ENCODE measurements around the gene DLX6. TPM values are rescaled to one million over a fixed set of nuclear protein-coding genes. Genes with fewer than 3 reads are reported as not detected.

The DLX6 gene
- total RNA-seq, 1 donor from 2014 or later: 0.38 TPM

- H3K36me3 Mint-ChIP-seq (ENCODE audit: insufficient read depth): no peaks in the 10 kb centered on the region
- H3K4me1 Mint-ChIP-seq (ENCODE audit: low read depth): no peaks in the 10 kb centered on the region
- H3K27ac Mint-ChIP-seq: no peak overlapping the region
- no peak for DNase-seq (ENCODE audit: low spot score, unreplicated experiment)
- no peaks in the 10 kb centered on the region for H3K9me3 Mint-ChIP-seq (ENCODE audit: low read depth)
- TF ChIP-seq, protein P1, sequence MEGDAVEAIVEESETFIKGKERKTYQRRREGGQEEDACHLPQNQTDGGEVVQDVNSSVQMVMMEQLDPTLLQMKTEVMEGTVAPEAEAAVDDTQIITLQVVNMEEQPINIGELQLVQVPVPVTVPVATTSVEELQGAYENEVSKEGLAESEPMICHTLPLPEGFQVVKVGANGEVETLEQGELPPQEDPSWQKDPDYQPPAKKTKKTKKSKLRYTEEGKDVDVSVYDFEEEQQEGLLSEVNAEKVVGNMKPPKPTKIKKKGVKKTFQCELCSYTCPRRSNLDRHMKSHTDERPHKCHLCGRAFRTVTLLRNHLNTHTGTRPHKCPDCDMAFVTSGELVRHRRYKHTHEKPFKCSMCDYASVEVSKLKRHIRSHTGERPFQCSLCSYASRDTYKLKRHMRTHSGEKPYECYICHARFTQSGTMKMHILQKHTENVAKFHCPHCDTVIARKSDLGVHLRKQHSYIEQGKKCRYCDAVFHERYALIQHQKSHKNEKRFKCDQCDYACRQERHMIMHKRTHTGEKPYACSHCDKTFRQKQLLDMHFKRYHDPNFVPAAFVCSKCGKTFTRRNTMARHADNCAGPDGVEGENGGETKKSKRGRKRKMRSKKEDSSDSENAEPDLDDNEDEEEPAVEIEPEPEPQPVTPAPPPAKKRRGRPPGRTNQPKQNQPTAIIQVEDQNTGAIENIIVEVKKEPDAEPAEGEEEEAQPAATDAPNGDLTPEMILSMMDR (IDR thresholded peaks at IDR 0.05; ENCODE audit: unreplicated experiment): no peak
- peaks cover 34% of the 10 kb centered on the region for H3K27me3 Mint-ChIP-seq
- no peak overlapping the region for H3K4me3 Mint-ChIP-seq (ENCODE audit: low read depth)
These were observed 31.4 kb upstream of the DLX6 start for GRCh38 chr7:96973986-96974385.

GRCh38 chr7:96976106-96976505, 29.2 kb upstream of the DLX6 start:
- Mint-ChIP-seq H3K36me3 (ENCODE audit: insufficient read depth) (no peaks in the 10 kb centered on the region), H3K27me3 (peaks cover 29% of the 10 kb centered on the region), H3K27ac (no peak overlapping the region), H3K9me3 (ENCODE audit: low read depth) (no peaks in the 10 kb centered on the region), H3K4me1 (ENCODE audit: low read depth) (no peaks in the 10 kb centered on the region), H3K4me3 (ENCODE audit: low read depth) (no peak overlapping the region)
- TF ChIP-seq, protein P1 (IDR thresholded peaks at IDR 0.05; ENCODE audit: unreplicated experiment): no peak
- no peak for DNase-seq (ENCODE audit: low spot score, unreplicated experiment)

- Mint-ChIP-seq H3K36me3 (ENCODE audit: insufficient read depth) (no peaks in the 10 kb centered on the region), H3K9me3 (ENCODE audit: low read depth) (no peaks in the 10 kb centered on the region), H3K27me3 (peaks cover 33% of the 10 kb centered on the region)
These were observed 27.9 kb upstream of the DLX6 start for GRCh38 chr7:96977445-96977844.

GRCh38 chr7:96979551-96980276, 25.6 kb upstream of the DLX6 start:
- H3K4me3 Mint-ChIP-seq (ENCODE audit: low read depth): no peak overlapping the region
- no peaks in the 10 kb centered on the region for H3K36me3 Mint-ChIP-seq (ENCODE audit: insufficient read depth)
- no peak for DNase-seq (ENCODE audit: low spot score, unreplicated experiment)
- H3K27ac Mint-ChIP-seq: no peak overlapping the region
- no peaks in the 10 kb centered on the region for H3K4me1 Mint-ChIP-seq (ENCODE audit: low read depth)
- H3K9me3 Mint-ChIP-seq (ENCODE audit: low read depth): no peaks in the 10 kb centered on the region
- peaks cover 31% of the 10 kb centered on the region for H3K27me3 Mint-ChIP-seq
- TF ChIP-seq, protein P1 (IDR thresholded peaks at IDR 0.05; ENCODE audit: unreplicated experiment): no peak

More at GRCh38 chr7:96977445-96977844, 27.9 kb upstream of the DLX6 start:
- H3K4me3 Mint-ChIP-seq (ENCODE audit: low read depth): no peak overlapping the region
- DNase-seq (ENCODE audit: low spot score, unreplicated experiment): no peak
- TF ChIP-seq, protein P1 (IDR thresholded peaks at IDR 0.05; ENCODE audit: unreplicated experiment): no peak
- no peaks in the 10 kb centered on the region for H3K4me1 Mint-ChIP-seq (ENCODE audit: low read depth)
- H3K27ac Mint-ChIP-seq: no peak overlapping the region

DNA sequence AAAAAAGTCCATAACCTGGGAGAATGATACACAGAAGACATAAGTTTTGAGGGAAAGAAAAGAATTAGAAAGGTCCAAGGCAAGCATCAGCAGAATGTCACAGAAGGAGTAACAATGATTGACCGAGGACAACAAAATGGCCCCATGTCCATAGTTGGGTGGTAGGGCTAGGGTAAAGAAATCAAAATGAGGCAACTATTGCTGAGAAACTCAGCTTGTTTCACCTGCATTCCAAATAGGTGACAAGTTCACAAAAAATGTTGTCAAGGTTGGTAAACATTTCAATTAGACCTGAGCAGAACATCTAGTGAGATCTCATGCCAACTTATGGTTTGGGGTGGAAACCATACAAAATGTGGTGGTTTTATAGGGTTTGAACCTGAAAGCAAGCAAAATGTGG, 22.8 kb upstream of the DLX6 start:
- DNase-seq (ENCODE audit: low spot score, unreplicated experiment): no peak
- Mint-ChIP-seq H3K36me3 (ENCODE audit: insufficient read depth) (no peaks in the 10 kb centered on the region), H3K9me3 (ENCODE audit: low read depth) (no peaks in the 10 kb centered on the region), H3K4me3 (ENCODE audit: low read depth) (no peak overlapping the region), H3K27me3 (peaks cover 46% of the 10 kb centered on the region), H3K4me1 (ENCODE audit: low read depth) (no peaks in the 10 kb centered on the region), H3K27ac (no peak overlapping the region)
- TF ChIP-seq, protein P1 (IDR thresholded peaks at IDR 0.05; ENCODE audit: unreplicated experiment): no peak

Measured in progenitor cell of endocrine pancreas (in vitro differentiated cells).